H9 (cell line): ENCODE measurements around the gene SLC35F6. TPM values are rescaled to one million over a fixed set of nuclear protein-coding genes. Genes with fewer than 3 reads are reported as not detected.

ENCODE experiments used
- DNase-seq: peaks from one replicate; pipeline ENCODE4 v3.0.0-alpha.2; 2017
- H2AFZ ChIP-seq: one replicate; pipeline ENCODE4 v1.6.1; 2013; ENCODE audit warnings: mild to moderate bottlenecking, low read length, control low read depth, moderate library complexity
- H2AK5ac ChIP-seq: 2 replicates; pipeline ENCODE4 v1.6.1; 2013; ENCODE audit warnings: low read length, control low read depth, mixed read lengths; ENCODE audit not compliant: insufficient read length
- H2BK120ac ChIP-seq: one replicate; pipeline ENCODE4 v1.6.1; 2013; ENCODE audit warnings: low read depth, mild to moderate bottlenecking, low read length, control low read depth, inconsistent platforms; ENCODE audit not compliant: poor library complexity, severe bottlenecking
- H2BK12ac ChIP-seq: 2 replicates; pipeline ENCODE4 v1.6.1; 2013; ENCODE audit warnings: low read length, control low read depth, mixed read lengths, low read depth; ENCODE audit not compliant: insufficient read length
- H2BK15ac ChIP-seq: 2 replicates; pipeline ENCODE4 v1.6.1; 2013; ENCODE audit warnings: low read depth, low read length, control low read depth
- H2BK20ac ChIP-seq: one replicate; pipeline ENCODE4 v1.6.1; 2013; ENCODE audit warnings: low read depth, mild to moderate bottlenecking, low read length, control low read depth, inconsistent platforms; ENCODE audit not compliant: poor library complexity, severe bottlenecking
- H2BK5ac ChIP-seq: 2 replicates; pipeline ENCODE4 v1.6.1; 2013; ENCODE audit warnings: low read length, control low read depth, mixed read lengths; ENCODE audit not compliant: insufficient read length
- H3K14ac ChIP-seq: 2 replicates; pipeline ENCODE4 v1.6.1; 2013; ENCODE audit warnings: low read length, control low read depth; ENCODE audit not compliant: insufficient read depth
- H3K18ac ChIP-seq: 2 replicates; pipeline ENCODE4 v1.6.1; 2013; ENCODE audit warnings: low read depth, mild to moderate bottlenecking, mixed read lengths, low read length, control low read depth; ENCODE audit not compliant: insufficient read length
- H3K23ac ChIP-seq: 2 replicates; pipeline ENCODE4 v1.6.1; 2013; ENCODE audit warnings: low read length, control low read depth, mixed read lengths, low read depth; ENCODE audit not compliant: insufficient read length
- H3K23me2 ChIP-seq: 2 replicates; pipeline ENCODE4 v1.6.1; 2013; ENCODE audit warnings: low read depth, mild to moderate bottlenecking, mixed read lengths, low read length, control low read depth; ENCODE audit not compliant: insufficient read length, poor library complexity, severe bottlenecking
- H3K27ac ChIP-seq: 2 replicates; pipeline ENCODE4 v1.5.1; 2013; ENCODE audit warnings: low read length, control low read depth, mixed read lengths, low read depth; ENCODE audit not compliant: insufficient read length
- H3K27me3 ChIP-seq: 2 replicates; pipeline ENCODE4 v1.6.1; 2013; ENCODE audit warnings: low read length, control low read depth, inconsistent platforms; ENCODE audit not compliant: insufficient read depth
- H3K4ac ChIP-seq: 2 replicates; pipeline ENCODE4 v1.6.1; 2013; ENCODE audit warnings: low read depth, mild to moderate bottlenecking, control low read depth, inconsistent platforms, low read length, moderate library complexity
- H3K4me1 ChIP-seq: 2 replicates; pipeline ENCODE4 v1.6.1; 2013; ENCODE audit warnings: low read length, control low read depth, inconsistent platforms; ENCODE audit not compliant: insufficient read depth
- H3K4me2 ChIP-seq: 2 replicates; pipeline ENCODE4 v1.6.1; 2013; ENCODE audit warnings: low read length, control low read depth, mixed read lengths; ENCODE audit not compliant: insufficient read length, insufficient read depth
- H3K56ac ChIP-seq: 2 replicates; pipeline ENCODE4 v1.6.1; 2013; ENCODE audit warnings: low read depth, mild to moderate bottlenecking, mixed read lengths, low read length, control low read depth; ENCODE audit not compliant: insufficient read length
- H3K79me1 ChIP-seq: 2 replicates; pipeline ENCODE4 v1.6.1; 2013; ENCODE audit warnings: low read depth, mild to moderate bottlenecking, moderate library complexity, low read length, control low read depth, inconsistent platforms; ENCODE audit not compliant: insufficient read depth, poor library complexity, severe bottlenecking
- H3K79me2 ChIP-seq: 2 replicates; pipeline ENCODE4 v1.6.1; 2013; ENCODE audit warnings: low read length, control low read depth, inconsistent platforms; ENCODE audit not compliant: insufficient read depth
- H3K9ac ChIP-seq: 2 replicates; pipeline ENCODE4 v1.6.1; 2013; ENCODE audit warnings: low read length, control low read depth, mixed read lengths; ENCODE audit not compliant: insufficient read length; ENCODE audit errors: extremely low read depth
- H3K9me3 ChIP-seq: one replicate; pipeline ENCODE4 v1.6.1; 2013; ENCODE audit warnings: low read depth, low read length, inconsistent platforms; ENCODE audit not compliant: control insufficient read depth
- H3T11ph ChIP-seq: one replicate; pipeline ENCODE4 v1.6.1; 2013; ENCODE audit warnings: mild to moderate bottlenecking, low read length, control low read depth, inconsistent platforms
- H4K20me1 ChIP-seq: one replicate; pipeline ENCODE4 v1.6.1; 2013; ENCODE audit not compliant: control insufficient read depth, insufficient read length, insufficient read depth
- H4K5ac ChIP-seq: 2 replicates; pipeline ENCODE4 v1.6.1; 2013; ENCODE audit warnings: low read depth, mild to moderate bottlenecking, mixed read lengths, low read length, control low read depth; ENCODE audit not compliant: insufficient read length
- H4K8ac ChIP-seq: replicated peaks from 2 replicates; pipeline ENCODE4 v1.6.1; 2013; ENCODE audit warnings: low read length, control low read depth, mixed read lengths, low read depth; ENCODE audit not compliant: insufficient read length
- H4K91ac ChIP-seq: 2 replicates; pipeline ENCODE4 v1.6.1; 2013; ENCODE audit warnings: low read depth, mild to moderate bottlenecking, moderate library complexity, mixed read lengths, low read length, control low read depth; ENCODE audit not compliant: insufficient read length
- H3K27ac Mint-ChIP-seq, 3 experiments: 2 replicates in 2 of 3; 3 replicates in 1 of 3; pipeline ENCODE4 v1.8.0; 2020 to 2021; ENCODE audit warnings: mixed read lengths in 3 of 3, mild to moderate bottlenecking in 1 of 3, moderate library complexity in 1 of 3
- H3K27me3 Mint-ChIP-seq: 2 replicates; pipeline ENCODE4 v1.8.0; 2021; ENCODE audit warnings: low read depth, mild to moderate bottlenecking, moderate library complexity, mixed read lengths
- H3K36me3 Mint-ChIP-seq, 3 experiments: 2 replicates in 2 of 3; 3 replicates in 1 of 3; pipeline ENCODE4 v1.8.0; 2020 to 2021; ENCODE audit warnings: low read depth in 3 of 3, mixed read lengths in 3 of 3; ENCODE audit not compliant: insufficient read depth in 1 of 3
- H3K4me1 Mint-ChIP-seq, 2 experiments: 2 replicates each; pipeline ENCODE4 v1.8.0; 2020; ENCODE audit warnings: mixed read lengths in 2 of 2
- H3K4me3 Mint-ChIP-seq, 2 experiments: 2 replicates in 1 of 2; 3 replicates in 1 of 2; pipeline ENCODE4 v1.8.0; 2020 to 2021; ENCODE audit warnings: mild to moderate bottlenecking in 2 of 2, mixed read lengths in 2 of 2, moderate library complexity in 1 of 2
- H3K9me3 Mint-ChIP-seq, 2 experiments: 2 replicates in 1 of 2; 3 replicates in 1 of 2; pipeline ENCODE4 v1.8.0; 2020; ENCODE audit warnings: mild to moderate bottlenecking in 2 of 2, mixed read lengths in 2 of 2, moderate library complexity in 1 of 2
- WGBS: extraction: QIAGEN DNeasy Blood & Tissue Kit; methylation state at CpG from one replicate; pipeline ENCODE4 v1.1.7; 2013; ENCODE audit warnings: missing lambda C conversion rate, low lambda C conversion rate, mixed read lengths; ENCODE audit not compliant: insufficient read length; ENCODE audit errors: extremely low coverage; 5-methylcytosine and 5-hydroxymethylcytosine counted together
- total RNA-seq: library from RNA; stranded (reverse); gene quantifications from 2 replicates; pipeline ENCODE4 v1.2.1, GENCODE V29; 2021
- TF ChIP-seq, protein P1 (sequence below): fragments of 200-600 bp; sonication (generic); conservative IDR thresholded peaks from 3 replicates; pipeline ENCODE4 v1.8.0; 2021; ENCODE audit warnings: antibody characterized with exemption, mild to moderate bottlenecking

SLC35F6 gene
- total RNA-seq, 1 experiment from 2014 or later = 15.7 TPM

- no peaks in the 10 kb centered on the region for H3K79me1 ChIP-seq
- no peak overlapping the region for H3K18ac ChIP-seq
- no peak overlapping the region for H2AK5ac ChIP-seq
- H3T11ph ChIP-seq = no peak overlapping the region
- no peak overlapping the region for H3K9ac ChIP-seq
- peak; percentile 43 for DNase-seq
- no peaks in the 10 kb centered on the region for H3K9me3 ChIP-seq
- H2AFZ ChIP-seq = no peak overlapping the region
- no peak overlapping the region for H2BK120ac ChIP-seq
- no peak overlapping the region for H2BK15ac ChIP-seq
- H4K8ac ChIP-seq = no peak overlapping the region
- no peak overlapping the region for H4K5ac ChIP-seq
- no peak overlapping the region for H3K4me2 ChIP-seq
- no peaks in the 10 kb centered on the region for H3K27me3 ChIP-seq
- H3K36me3 Mint-ChIP-seq = peaks cover 0 to 6% (median 5%) of the 10 kb centered on the region in 3 experiments; a peak in 2 of 7 replicates
- no peaks in the 10 kb centered on the region for H3K9me3 Mint-ChIP-seq
- TF ChIP-seq, protein P1, sequence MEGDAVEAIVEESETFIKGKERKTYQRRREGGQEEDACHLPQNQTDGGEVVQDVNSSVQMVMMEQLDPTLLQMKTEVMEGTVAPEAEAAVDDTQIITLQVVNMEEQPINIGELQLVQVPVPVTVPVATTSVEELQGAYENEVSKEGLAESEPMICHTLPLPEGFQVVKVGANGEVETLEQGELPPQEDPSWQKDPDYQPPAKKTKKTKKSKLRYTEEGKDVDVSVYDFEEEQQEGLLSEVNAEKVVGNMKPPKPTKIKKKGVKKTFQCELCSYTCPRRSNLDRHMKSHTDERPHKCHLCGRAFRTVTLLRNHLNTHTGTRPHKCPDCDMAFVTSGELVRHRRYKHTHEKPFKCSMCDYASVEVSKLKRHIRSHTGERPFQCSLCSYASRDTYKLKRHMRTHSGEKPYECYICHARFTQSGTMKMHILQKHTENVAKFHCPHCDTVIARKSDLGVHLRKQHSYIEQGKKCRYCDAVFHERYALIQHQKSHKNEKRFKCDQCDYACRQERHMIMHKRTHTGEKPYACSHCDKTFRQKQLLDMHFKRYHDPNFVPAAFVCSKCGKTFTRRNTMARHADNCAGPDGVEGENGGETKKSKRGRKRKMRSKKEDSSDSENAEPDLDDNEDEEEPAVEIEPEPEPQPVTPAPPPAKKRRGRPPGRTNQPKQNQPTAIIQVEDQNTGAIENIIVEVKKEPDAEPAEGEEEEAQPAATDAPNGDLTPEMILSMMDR = peak; percentile 51; the same call in 1 of the 3 replicates
- no peak overlapping the region for H3K23ac ChIP-seq
- H3K27ac ChIP-seq = no peak overlapping the region
- H3K56ac ChIP-seq = no peak overlapping the region
- no peaks in the 10 kb centered on the region for H4K20me1 ChIP-seq
- H3K4me3 Mint-ChIP-seq = peak overlapping the region in 1 of 2 experiments; percentile 28; a peak in 1 of 5 replicates
- H2BK20ac ChIP-seq = no peak overlapping the region
- no peak overlapping the region for H2BK12ac ChIP-seq
- no CpG with 5 or more reads among the region's 6 CpGs for WGBS
- H3K79me2 ChIP-seq = no peaks in the 10 kb centered on the region
- H3K23me2 ChIP-seq = no peaks in the 10 kb centered on the region
- H3K4me1 Mint-ChIP-seq = peaks cover 3 to 6% of the 10 kb centered on the region in 2 experiments
- H2BK5ac ChIP-seq = no peak overlapping the region
- no peaks in the 10 kb centered on the region for H3K27me3 Mint-ChIP-seq
- H3K27ac Mint-ChIP-seq = no peak overlapping the region
- H4K91ac ChIP-seq = no peak overlapping the region
- H3K4ac ChIP-seq = no peak overlapping the region
- H3K4me1 ChIP-seq = no peaks in the 10 kb centered on the region
- H3K14ac ChIP-seq = no peak overlapping the region
Measured at GRCh38 chr2:26770986-26771586, 7.0 kb downstream of the SLC35F6 start.
